T follicular helper cell (primary cell): ENCODE data around the gene SSC5D.
"Not testable (repeated sequence)": the region's sequence is repeated elsewhere in the genome, so short reads cannot be mapped to it uniquely, and the experiment has no call there.

ENCODE experiments used
- DNase-seq: peaks from one replicate; pipeline ENCODE4 v3.0.0-alpha.2; 2020; ENCODE audit warnings: low read depth

SSC5D gene

DNA sequence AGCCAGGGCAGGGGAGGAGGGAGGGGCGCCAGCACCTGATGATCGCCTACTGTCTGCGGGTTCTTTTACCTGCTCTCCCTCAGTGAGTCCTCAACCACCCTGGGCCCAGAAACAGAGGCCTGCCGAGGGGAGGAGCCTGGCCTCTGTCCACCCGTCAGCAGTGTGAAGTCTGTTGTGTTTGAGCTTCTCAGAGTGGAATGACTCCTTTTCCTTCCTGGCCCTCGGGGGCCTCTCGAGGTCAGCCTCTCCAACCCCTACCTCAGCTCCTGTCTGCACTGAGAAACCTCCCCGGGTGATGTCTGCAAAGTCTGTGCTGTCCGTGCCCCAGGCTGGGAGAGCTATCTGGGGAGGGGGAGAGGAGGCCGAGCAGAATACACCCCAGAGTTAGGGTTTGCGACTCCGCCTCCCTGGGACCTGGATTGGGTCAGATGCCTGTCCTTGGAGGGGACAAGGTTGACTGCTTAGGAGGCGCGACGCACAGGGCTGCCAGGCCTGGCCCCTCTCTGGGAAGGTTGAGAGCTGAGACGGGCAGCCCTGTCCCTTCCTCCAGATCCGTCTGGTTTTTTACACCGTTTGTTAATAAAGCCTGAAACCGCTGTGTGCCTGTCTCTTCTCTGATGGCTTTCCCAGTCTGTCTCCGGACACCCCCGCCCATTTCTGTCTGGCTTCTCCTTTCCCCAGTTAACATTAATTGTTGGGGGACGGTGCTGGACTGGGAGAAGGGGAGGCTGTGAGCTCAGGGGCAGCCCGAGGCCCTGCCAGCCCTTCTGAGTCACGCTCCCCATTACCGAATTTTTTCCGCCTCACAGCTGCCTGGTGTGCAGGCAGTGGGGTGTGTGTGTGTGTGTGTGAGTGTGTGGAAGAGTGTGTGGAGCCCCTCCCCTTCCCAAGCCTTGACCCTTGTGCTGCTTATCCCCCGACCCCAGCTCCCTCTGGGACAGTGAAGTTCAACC is 989 bp upstream of the SSC5D start:
- DNase-seq: no peak

DNA sequence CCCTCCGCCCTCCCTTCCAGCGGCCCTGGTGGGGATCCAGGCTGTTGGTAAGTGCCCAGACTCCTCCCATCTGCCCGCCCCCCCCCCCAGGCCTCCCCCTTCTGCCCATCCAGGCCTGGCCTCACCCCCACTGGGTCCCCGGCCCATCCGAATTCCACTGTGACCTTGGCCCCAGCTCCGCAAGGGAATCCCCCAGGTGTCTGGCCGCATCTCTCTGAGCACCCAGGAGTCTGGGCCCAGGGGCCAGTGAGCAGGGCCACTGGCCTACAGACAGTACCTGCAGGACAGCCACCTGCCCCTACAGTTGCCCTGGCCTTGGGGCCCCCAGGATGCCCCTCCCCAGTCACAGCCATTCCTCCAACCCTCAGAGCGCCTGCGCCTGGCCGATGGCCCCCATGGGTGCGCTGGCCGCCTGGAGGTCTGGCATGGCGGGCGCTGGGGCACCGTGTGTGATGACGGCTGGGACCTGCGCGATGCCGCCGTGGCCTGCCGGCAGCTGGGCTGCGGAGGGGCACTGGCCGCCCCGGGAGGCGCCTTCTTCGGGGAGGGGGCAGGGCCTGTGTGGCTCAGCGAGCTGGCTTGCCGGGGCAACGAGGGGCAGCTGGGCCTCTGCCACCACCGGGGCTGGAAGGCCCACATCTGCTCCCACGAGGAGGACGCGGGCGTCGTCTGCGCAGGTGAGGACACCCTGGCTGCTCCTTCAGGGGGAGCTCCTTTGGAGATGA is 912 bp downstream of the SSC5D start:
- DNase-seq: no peak

DNA sequence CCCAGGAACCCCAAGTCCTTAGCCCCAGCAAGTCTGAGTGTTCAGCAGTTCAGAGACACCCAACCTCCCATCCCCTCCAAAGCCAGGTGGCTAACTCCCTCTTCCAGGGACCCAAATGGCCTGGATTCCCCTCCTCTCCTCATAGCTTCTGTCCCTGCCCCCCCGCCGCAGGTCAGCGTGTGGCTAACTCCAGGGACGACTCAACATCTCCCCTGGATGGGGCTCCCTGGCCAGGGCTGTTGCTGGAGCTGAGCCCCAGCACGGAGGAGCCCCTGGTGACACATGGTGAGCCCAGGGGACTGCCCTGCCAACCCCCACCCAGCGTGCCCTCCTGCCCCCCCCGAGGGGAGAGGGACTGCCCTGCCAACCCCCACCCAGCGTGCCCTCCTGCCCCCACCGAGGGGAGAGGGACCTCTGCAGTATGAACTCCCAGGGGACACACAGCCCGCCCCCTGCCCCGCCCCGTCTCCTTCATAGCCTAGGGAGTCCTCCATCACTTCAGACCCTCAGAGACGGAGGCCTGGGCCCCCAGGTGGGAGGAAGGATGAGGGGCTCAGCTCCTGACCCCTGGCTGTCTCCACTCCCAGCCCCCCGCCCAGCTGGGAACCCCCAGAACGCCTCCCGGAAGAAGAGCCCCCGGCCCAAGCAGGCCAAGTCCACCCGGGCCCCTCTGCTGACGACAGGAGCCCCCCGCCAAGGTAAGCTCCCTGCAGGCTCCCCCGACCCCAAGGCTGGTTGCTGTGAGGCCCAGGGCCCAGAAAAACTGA is 1.7 kb downstream of the SSC5D start:
- DNase-seq: no peak

DNA sequence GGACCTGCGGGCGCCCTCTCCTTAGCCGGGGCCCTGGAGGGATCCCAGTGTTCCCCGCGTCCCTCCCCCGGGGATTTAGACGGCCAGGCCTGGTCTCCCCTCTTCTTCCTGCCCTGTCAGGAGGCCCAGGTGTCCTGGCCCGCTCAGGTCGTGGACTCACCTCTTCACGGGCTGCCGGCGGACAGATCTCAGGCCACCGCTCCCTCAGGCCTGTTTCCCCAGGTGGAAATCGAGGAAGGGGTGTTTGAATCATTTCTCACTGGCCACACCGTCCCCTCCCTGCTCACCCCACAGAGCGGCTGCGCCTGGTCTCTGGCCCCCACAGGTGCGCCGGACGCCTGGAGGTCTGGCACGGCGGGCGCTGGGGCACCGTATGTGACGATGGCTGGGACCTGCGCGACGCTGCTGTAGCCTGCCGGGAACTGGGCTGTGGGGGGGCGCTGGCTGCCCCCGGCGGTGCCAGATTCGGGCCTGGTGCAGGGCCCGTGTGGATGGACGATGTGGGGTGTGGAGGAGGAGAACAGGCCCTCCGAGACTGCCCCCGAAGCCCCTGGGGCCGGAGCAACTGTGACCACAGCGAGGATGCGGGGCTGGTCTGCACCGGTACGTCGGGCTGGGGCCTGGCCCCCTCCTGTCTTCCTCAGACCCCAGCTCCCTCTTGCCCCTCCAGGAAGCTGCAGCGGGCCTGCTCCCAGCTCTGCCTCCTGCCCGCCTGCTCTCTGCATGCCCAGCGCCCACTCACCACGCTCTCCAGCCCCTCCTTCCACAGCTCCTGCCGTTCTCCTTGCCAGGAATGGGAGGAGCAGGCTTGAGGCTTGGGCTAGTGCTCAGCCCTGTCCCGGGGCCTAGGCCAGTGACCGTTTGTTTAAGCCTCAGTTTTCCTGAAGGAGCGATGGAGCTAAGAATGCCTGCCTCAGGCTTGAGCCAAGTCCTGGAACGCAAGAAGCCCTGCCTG is 2.5 kb downstream of the SSC5D start:
- DNase-seq: no peak

DNA sequence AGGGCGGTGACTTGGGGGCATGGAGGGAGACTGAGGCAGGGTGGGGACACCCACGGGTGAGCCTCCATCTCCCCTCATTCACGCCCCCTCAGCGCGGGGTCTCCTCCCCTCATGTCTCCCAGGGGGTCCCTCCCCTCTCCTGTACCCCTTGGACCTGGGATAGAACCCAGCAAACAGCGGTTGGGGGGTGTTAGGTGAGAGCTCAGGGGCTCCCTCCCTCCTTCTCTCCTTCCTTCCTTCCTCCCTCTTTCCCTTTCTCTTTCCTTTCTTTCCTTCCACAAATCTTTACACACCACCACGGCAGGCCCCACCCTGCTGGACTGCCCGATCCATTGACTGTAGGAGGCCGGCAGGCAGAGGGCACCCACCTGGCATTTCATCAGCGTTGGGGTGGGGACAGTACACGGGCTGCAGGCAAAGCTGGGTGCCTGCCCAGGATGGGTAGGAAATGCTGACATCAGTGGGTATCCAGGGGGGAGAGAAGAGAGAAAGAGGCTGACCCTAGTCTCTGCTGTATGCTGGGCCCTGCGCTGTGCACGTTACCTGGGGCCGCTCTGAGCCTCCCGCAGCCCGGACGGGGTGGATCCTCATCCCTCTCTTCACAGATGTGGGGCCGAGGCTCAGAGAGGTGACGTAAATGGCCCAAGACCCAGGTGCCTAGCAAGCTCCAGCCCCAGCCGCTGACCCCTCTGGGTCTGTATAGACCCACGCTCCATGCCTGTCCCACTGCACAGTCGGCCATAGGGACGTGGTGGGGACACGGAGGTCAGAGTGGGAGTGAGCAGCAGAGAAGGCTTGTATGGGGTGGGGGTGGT is 3.5 kb downstream of the SSC5D start:
- no peak for DNase-seq

DNA sequence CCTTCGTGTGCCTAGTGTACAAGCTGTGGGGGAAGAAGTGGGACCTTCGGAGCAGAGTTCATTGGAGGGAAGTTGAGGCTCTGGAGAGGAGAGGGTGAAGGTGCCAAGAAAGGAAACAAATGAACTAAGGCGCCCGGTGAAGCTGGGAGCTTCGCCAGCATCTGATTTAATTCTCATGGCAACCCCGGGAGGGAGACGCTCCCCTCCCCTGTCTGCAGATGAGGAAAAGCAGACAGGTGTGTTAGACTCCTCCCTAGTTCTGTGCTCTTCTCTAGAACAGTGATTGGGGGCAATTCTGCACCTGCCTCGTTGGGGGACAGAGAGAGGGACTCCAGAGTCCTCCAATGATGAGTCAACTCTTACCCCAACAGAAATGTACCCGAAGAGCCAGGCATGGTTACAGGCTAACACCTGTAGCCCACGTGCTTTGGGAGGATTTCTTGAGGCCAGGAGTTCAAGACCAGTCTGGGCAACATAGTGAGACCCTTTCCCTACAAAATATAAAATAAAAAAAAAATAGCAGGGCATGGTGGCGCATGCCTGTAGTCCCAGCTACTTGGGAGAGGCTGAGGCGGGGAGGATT is 4.2 kb downstream of the SSC5D start:
- DNase-seq: no peak

DNA sequence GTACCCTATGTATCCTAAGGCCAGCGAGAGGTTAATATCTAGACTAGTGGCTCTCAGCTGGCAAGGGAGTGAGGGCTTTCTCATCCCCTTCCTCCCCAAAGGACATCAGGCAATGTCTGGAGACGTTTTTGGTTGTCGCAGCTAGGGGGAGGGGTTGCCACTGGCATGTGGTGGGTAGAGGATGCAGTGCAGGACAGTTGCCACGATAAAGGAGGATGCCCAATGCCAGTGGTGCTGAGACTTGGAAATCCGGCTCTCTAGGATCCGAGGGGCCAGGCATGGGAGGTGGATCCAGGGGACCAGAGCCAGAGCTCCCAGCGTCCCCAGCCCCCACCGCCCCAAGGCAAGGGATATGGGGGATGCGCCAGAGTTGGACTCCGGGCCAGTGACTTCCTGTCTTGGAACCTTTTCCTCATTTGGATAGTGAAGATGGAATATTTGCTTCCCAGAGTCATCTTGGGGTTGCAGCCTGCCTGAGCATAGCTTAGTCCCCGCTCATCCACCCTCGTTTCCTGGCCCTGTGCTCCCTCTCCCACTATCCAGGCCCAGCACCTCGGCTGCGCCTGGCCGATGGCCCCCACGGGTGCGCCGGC is 4.9 kb downstream of the SSC5D start:
- DNase-seq: no peak

DNA sequence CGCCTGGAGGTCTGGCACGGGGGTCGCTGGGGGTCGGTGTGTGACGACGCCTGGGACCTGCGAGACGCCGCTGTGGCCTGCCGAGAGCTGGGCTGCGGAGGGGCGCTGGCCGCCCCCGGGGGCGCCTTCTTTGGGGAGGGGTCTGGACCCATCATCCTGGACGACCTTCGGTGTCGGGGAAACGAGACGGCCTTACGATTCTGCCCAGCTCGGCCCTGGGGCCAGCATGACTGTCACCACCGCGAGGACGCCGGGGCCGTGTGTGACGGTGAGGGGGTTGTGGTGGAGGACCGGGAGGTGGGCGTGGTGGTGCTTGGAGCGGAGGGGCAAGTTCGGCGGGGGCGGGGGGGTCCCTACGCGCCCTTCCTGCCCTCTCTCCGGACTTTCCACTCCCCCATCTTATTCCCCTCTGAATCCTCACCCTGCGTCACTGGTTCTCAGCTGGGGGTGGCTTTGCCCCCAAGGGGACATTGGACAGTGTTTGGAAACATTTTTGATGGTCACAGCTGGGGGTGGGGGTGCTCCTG is 5.5 kb downstream of the SSC5D start:
- no peak for DNase-seq

DNA sequence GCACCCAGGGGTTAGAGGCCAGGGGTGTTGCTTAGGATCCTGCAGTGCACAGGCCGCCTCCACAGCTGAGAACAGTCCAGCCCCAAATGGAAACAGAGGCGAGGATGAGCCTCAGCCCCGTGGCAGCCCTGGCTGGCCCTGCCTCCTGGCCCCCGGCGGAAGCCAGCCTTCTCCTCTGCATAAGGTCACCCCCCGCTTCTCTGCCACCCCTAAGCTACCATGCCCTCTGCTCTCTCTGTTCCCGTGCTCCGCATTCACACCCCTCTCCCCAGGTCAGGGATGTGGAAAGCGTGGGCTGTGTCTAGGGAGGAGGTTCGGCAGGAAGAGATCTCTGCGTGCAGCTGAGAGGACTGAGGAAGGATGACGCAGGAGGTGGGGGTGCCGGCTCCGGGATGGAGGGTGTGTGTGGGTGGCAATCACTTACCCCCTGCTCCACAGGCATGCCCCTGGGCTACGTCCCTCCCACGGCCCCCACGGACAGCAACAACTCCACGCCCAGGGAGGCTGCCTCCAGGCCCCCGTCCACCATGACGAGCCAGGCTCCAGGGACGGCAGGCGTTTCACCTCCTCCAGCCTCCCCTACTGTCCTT is 6.0 kb downstream of the SSC5D start:
- DNase-seq: no peak

DNA sequence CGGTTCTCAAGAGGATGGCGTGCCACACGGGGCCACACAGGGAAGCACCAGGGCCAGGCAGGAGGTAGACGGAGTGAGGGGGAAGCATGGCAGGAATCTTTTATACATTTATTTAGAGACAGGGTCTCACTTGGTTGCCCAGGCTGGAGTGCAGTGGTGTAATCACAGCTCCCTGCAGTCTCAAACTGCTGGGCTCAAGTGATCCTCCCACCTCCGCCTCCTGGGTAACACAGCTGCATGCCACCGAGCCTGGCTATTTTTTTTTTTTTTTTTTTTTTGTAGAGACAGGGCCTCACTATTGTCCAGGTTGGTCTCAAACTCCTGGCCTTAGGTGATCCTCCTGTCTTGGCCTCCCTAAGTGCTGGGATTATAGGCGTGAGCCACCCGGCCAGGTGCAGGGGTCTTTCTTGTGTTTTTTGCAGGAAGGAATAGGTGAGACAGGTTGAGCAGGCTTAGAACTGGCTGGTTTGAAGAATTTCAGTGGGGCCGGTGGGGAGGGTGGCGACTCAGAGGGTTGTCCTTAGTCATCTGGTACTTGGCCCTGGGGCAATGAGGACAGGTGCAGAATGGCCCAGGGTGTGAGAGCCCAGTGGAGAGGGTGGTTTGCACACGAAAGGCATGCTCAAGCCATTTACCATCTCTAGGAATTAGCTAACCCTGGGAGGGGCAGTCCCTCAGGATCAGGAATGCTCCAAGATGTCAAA is 7.6 kb downstream of the SSC5D start:
- no peak for DNase-seq

DNA sequence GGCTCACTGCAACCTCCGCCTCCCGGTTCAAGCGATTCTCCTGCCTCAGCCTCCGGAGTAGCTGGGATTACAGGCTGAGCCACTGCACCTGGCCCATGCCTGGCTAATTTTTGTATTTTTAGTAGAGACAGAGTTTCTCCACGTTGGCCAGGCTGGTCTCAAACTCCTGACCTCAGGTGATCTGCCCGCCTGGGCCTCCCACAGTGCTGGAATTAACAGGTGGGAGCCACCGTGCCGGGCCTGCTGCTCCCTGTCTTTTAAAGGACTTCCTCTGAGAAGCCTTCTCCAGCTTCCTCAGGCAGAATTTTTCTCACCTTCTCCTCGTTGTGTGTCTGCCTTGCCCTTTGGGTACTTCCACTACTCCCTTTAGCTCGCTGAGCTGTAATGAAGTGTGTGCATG is 8.6 kb downstream of the SSC5D start:
- DNase-seq: not testable (repeated sequence)

DNA sequence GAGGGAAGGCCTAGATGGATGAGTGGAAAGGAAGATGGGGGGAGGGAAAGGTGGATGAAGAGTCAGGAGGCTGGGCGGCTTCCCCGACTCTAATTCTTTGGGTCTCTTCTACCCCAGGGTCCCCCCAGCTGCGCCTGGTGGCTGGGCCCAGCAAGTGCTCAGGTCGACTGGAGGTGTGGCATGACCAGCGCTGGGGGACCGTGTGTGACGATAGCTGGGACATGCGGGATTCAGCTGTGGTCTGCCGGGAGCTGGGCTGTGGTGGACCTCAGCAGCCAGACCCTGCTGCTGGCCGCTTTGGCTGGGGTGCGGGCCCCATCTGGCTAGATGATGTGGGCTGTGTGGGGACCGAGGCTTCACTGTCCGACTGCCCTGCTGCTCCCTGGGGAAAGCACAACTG is 9.5 kb downstream of the SSC5D start:
- no peak for DNase-seq

DNA sequence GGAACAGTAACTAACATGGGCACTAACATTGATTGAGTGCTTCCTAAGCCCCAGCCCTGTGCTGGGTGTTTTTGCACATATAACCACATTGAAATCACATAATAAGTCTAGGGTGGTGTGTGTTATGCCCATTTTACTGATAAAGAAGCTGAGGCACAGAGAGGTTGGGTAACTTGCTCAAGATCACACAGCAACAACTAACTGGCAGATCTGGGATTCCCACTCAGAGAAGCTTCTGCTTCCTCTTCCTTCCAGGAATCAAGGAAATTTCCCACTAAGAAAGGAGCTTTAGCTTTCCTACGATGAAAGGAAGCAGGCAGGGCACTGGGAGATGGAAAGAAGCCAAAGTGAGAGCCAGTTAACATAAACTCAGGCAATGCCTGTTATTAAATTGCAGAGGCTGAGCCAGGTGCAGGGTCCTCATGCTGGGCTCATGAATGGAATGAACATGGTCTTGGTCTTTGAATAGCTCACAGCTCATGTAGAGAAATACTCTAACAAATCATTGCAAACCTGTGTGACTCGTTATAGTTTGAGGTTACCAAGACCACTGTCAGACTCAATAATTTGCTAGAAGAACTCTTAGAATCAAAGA is 10.1 kb downstream of the SSC5D start:
- DNase-seq: no peak

DNA sequence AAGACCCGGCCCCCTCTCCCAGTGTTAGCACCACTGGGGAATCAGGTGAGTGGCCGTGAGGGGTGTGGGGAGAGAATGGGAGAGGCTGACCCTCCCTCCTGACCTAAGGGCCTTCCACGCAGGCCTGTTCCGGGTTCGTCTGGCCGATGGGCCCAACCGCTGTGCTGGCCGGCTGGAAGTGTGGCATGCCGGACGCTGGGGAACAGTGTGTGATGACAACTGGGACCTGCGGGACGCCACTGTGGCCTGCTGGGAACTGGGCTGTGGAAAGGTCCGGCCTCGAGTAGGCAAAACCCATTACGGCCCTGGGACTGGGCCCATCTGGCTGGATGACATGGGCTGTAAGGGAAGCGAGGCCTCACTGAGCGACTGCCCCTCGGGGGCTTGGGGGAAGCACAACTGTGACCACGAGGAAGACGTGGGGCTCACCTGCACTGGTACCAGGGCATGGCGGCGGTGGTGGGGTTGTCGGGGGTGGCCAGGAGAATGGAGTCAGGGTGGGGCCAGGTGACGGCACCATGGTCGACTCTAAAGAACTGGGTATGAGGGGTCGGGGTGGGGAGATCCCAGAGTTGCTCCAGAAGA is 12.2 kb downstream of the SSC5D start:
- no peak for DNase-seq

DNA sequence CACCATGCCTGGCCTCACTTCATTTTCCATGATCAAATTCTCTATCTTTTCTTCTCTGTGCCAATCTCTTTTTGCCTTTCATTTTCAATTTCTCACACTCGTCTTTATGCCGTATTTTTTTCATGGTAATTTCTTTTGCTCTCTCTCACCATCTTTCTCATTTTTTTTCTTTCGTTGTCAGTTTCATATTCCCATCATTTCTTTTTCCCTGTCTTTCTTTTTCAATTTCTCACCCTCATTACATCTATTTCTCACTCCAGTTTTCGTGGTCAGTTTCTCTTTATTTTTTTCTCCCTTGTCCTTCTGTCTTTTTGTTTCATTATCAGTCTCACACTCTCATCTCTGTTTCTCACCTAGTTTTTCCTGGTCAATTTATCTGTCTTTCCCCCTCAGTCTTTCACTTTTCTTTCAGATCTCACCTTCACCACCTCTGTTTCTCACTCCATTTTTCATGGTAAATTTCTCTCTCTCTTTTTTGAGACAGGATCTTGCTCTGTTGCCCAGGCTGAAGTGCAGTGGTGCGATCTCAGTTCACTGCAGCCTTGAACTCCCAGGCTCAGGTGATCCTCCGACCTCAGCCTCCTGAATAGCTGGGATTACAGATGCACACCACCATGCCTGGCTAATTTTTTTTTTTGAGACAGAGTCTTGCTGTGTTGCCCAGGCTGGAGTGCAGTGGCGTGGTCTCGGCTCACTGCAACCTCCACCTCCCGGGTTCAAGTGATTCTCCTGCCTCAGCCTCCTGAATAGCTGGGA is 14.1 kb downstream of the SSC5D start:
- no peak for DNase-seq

DNA sequence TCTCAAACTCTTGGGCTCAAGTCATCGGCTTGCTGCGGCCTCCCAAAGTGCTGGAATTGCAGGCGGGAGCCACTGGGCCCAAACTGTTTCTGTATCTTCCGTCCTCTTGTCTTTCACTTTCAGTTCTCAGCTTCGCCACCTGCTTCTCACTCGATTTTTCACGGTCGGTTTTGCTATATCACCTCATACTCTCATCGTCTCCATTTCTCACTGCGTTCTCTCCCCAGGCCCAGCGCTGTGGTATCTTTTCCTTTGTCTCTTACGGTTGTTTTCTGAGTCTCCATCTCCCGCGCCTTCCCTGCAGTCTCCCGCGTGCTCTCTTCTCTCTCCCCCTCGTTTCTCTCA is 14.9 kb downstream of the SSC5D start:
- no peak for DNase-seq
